SK-MEL-5 (cell line): ENCODE data around the gene QRFPR. TPM values are rescaled to one million over a fixed set of nuclear protein-coding genes. Genes with fewer than 3 reads are reported as not detected.
A peak's percentile ranks its signal among the peaks of the same experiment; 100 is the strongest.
"Not testable (repeated sequence)": the region's sequence is repeated elsewhere in the genome, so short reads cannot be mapped to it uniquely, and the experiment has no call there.

ENCODE experiments used
- DNase-seq: peaks from one replicate; pipeline ENCODE4 v3.0.0-alpha.2; 2016; ENCODE audit warnings: low read depth, low spot score
- in situ Hi-C: cut with HindIII; loops from 2 replicates; pipeline ENCODE4 v1.10.0; 2016; ENCODE audit warnings: low sequenced_read_pairs, high pct_unique_total_duplicates, low pct_unique_long_range_greater_than_20kb
- polyA plus RNA-seq, 2 experiments: library from polyadenylated mRNA; depleted of rRNA; stranded (reverse); fragments of >200 nt; gene quantifications; 2 replicates each; pipeline ENCODE4 v1.2.3, GENCODE V29; 2015
- total RNA-seq: library from RNA; depleted of rRNA; stranded (reverse); fragments of >200 nt; shearing (Covaris generic); gene quantifications from 2 replicates; pipeline ENCODE4 v1.2.3, GENCODE V29; 2014; rRNA removed

The QRFPR gene
- total RNA-seq: not detected in 2 replicates
- not detected in 2 replicates for polyA plus RNA-seq (2015; cell fraction: cytosol; rRNA removed)
- not detected in 2 replicates for polyA plus RNA-seq (2015; cell fraction: nucleus; rRNA removed)

GRCh38 chr4:121380776-121381462, at the start of gene QRFPR:
TSS of gene QRFPR (minus strand) at chr4:121381018. CDS start at chr4:121380647, 371 bp downstream.
- in situ Hi-C loops: no loop called here
- no peak for DNase-seq

DNA sequence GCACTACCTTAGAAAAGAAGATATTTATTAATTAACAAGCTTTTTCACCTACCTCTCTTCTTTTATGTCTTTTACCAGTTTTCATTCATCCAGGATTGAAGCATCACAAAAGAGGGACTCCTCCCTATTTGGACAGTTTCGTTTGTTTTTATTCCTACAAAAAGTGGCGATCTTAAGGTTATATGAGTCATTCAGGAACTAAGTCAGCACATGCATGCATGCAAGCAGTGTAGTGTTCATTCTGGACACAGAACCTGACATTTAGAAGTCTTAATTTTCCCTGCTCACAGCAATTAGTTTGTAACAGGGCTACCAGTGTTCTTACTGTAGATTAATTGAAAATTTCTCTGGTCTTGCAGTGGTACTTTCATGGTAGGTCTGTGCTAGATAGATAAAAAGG, 47.9 kb upstream of the QRFPR start:
- in situ Hi-C loops: no loop called here
- no peak for DNase-seq

DNA sequence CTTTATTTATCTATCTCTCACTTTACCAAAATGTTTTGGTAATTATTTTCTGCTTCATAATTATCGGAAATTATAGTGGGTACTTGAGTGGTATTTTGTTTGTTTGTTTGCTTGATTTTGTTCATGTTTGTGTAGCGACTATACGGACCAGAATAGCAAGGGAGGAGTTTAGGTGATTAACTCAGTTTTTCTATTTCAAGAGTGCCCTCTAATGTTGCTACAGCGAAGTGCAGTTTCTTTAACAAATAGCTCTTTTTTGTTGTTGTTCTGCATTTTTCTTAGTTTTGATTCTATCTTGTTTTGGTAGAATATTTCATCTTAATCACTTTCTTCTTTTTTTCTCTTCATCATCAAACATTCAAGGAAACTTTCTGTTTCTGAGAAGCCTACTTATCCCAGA, 40.8 kb upstream of the QRFPR start:
- in situ Hi-C loops: no loop called here
- DNase-seq: peak; percentile 52

GRCh38 chr4:121411151-121411744, 30.4 kb upstream of the QRFPR start:
- DNase-seq: no peak

GRCh38 chr4:121408567-121408966, 27.7 kb upstream of the QRFPR start:
- DNase-seq, in situ Hi-C loops: not testable (repeated sequence)

More at GRCh38 chr4:121411151-121411744, 30.4 kb upstream of the QRFPR start:
- in situ Hi-C loops: no loop called here

DNA sequence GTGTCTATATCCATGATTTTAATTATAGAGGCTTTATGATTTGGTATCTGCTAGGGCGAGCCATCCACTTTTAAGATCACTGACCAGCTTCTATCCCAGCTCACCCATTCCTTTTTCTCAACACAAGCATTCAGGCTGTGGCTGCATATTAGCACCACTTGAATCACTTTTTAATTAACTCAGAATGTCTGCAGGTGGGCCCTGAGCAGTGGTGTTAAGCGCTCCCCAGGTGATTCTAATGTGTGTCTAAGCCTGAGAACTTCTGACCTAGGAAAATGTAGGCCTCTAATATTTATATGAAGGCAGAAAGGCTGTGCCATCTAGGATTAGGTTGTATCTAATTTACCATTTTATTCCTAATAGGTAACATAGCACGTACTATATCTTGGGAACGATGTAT, 19.8 kb upstream of the QRFPR start:
- in situ Hi-C loops: no loop called here
- DNase-seq: no peak

DNA sequence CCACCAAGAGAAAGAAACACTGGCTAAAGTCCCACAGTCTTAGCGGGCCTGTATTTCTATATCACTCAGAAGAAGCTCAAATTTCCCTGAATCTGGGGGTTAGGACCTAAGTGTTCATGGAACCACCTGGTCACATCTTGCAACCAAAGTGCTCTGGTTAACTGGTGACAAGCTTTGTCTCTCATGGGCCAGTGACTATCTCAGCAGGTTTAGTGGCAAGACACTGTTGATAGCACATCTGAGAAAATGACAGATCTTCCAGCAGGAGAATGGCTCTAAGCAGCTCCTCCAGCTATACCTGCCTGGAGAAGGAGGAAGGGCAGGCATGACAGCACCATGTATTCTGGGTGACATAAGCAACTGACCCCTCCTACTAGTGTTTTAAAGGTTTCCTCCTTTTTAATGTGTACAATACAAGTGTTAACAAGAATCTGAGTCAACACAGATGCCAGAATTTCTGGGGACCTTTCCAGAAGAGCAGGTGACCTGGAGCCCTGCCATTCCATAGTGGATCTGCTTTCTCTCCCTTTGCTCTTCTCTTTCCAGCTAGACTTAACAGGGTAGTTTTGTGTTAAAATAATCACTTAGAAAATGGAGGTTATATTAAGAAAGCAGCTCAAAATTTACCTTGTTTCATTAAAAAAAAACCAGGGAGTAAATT, 17.3 kb upstream of the QRFPR start:
- DNase-seq: no peak
- in situ Hi-C loops: no loop called here

DNA sequence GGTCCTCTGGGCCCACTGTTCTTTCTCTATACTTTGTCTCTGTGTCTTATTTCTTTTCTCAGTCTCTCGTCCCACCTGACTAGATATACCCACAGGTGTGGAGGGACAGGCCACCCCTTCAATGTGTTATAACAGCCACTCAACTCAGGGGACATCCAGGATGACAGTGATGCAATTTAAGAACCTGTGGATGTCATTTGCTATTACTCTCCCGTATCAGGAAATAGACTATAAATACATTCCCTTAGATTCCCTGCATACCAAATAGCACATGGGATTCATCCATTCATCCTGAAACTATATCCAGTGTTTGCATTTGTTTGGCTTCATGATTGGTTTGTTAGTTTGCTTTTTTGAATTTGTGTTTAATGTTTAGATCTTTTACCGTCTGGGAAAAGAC, 16.6 kb upstream of the QRFPR start:
- in situ Hi-C loops: no loop called here
- DNase-seq: no peak

DNA sequence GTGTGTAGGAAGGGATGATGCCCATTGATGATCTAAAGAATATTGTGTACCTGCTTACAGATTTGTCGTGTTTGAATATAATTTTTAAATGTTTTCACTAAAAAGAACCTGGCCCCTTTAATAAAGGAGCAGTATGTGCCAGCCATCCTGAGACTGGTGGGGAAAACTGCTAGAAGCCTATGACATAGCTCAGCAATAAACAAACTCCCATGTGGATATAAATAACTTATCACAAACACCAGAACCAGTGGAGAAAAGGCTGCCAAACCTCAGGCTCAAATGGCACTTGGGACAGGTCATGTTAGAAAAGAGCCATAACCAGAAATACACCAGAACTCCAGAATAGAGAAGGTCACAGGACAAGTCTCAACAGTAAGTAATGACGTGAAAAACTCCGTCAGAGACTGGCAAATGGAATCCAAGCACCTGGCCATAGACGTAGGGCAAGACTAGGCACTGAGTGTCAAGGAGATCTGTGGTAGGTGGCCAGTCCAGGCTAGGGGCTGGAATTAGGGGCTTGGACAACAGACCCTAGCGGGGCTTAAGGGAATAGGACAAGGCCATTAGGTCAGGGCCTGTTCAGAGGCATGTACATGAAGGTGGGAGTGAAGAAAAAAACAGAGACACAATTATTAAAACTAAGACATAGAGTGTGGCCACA, 11.7 kb upstream of the QRFPR start:
- DNase-seq: no peak
- in situ Hi-C loops: no loop called here

DNA sequence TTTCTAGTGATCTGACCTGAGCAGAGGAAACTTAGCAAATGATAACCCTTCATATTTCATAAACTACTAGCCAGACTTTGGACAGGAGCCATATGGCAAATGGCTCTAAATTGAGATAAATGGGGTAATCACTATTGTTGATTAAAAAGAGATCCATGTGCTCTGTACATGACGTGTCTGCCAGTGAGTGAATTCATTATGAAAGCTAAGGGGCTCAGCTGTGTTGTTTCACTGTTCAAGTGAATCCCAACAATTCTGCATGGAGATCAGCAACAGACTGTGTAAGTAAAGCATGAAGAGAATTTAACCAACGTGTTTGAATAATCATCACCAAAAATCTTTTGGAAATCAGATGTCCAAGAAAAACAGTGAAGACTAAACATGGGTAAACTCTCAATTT, 9.5 kb upstream of the QRFPR start:
- in situ Hi-C loops: no loop called here
- no peak for DNase-seq

GRCh38 chr4:121379276-121379675, 1.5 kb downstream of the QRFPR start:
- in situ Hi-C loops: no loop called here
- no peak for DNase-seq

- no peak for DNase-seq
- in situ Hi-C loops: no loop called here
Measured at GRCh38 chr4:121377076-121377475, 3.7 kb downstream of the QRFPR start.

DNA sequence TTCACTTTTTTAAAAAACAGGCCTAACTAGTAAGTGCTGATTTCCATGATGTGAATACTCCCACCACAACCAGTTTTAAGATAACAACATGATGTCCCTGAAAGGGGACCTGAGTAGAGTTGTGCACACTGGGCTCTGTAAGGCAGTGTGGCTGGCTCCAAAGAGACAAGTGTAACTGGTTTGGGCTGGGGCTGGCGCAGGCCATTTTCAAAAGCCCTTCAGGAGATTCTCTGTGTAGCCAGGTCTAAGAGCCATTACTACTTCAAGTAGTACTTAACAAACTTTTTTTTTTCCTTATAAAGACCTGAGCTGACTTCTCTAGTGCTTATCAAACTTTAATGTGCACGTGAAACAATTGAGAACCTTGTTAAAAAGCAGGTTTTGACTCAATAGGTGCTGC, 4.3 kb downstream of the QRFPR start:
- in situ Hi-C loops: no loop called here
- no peak for DNase-seq

DNA sequence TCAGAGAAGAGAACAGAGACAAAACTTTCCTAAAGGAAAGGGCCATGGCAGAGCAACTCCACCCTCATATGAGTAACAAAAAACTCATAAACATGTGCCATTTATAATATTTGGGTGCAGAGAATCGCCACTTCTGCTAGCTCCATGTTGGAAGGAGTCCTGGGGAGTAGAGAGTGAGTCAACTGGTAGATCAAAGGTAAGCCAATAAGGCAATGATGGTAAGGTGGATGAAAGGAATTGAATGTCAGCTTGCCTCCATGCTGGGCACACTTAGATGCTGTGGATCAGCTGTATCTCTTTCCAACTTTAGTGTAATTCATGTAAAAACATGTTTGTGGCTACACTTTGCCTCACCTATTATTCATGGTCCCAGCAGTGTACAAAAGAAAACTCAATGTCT, 4.7 kb downstream of the QRFPR start:
- in situ Hi-C loops: no loop called here

GRCh38 chr4:121375262-121375661, 5.6 kb downstream of the QRFPR start:
- DNase-seq: no peak
- in situ Hi-C loops: no loop called here

More for the DNA sequence above, 4.7 kb downstream of the QRFPR start:
- no peak for DNase-seq

DNA sequence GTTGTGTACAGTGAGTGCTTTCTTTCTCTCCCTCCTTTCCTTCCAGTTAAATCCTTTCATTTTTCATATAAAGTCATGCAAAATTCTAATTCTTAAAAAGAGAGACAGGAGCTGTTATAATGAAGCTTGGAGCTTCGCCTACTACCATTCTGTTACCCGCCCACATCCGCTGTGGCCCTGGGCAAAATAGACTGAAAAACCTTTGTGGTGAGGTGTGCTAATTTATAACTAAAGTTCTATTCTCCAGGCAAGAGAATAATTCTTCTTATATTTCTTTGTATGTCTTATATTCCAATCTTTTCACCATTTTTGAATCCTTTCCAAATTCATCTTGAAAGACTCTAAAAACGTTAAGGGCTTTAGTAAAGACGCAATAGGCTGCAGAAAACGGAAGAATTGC, 7.0 kb downstream of the QRFPR start:
- in situ Hi-C loops: no loop called here
- DNase-seq: peak; percentile 44

DNA sequence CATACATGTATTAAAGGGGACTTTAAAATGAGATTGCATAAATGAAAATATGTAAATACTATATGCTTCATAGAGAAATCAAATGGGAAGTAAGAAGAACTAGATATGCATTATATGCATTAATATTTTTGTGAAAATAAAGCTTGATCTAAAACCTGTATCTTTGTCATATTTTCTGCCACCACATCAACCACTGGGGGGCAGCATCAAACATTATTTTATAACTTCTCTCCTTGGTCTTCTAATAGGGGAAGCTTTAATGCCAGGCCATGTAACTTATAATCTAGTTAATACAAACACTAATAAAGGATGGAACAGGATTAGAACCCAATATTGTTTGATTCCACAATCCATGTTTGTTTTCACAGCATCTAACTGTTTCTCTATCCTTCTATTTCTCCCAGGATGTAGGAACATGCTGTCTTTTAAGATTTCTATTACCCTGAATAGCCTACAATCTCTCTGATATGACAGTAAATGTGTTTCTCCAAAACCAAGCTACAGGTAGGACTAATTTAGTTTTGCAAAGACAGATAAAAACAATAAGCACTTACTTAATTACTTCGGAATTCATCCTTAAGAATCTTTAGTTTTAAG, 10.0 kb downstream of the QRFPR start:
- in situ Hi-C loops: no loop called here
- DNase-seq: peak; percentile 59

DNA sequence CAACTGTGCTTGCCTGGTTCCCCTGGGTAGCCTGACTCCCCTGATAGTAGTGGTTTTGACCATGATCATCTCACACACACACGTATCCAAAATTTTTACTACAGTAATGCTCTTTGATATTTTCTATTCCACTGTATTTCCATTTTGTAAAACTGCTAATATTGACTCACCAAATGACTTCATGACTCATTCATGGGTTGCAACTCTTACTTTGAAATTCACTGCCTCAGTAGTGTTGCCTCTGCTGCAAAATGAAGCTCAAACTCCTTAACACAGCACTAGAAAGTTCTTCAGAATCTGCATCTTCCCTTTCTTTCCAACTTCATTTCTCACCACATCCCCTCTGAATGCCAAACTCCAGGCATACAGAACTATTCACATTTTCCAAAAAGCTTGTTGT, 20.3 kb downstream of the QRFPR start:
- no peak for DNase-seq
- in situ Hi-C loops: no loop called here
